GM19238 (cell line): ENCODE measurements around the gene SNRNP70.
"Not testable (repeated sequence)": the region's sequence is repeated elsewhere in the genome, so short reads cannot be mapped to it uniquely, and the experiment has no call there.

Source experiments
- DNase-seq: peaks from one replicate; pipeline ENCODE4 v3.0.0; 2011; ENCODE audit warnings: low spot score; ENCODE audit not compliant: insufficient read length

SNRNP70 gene

DNA sequence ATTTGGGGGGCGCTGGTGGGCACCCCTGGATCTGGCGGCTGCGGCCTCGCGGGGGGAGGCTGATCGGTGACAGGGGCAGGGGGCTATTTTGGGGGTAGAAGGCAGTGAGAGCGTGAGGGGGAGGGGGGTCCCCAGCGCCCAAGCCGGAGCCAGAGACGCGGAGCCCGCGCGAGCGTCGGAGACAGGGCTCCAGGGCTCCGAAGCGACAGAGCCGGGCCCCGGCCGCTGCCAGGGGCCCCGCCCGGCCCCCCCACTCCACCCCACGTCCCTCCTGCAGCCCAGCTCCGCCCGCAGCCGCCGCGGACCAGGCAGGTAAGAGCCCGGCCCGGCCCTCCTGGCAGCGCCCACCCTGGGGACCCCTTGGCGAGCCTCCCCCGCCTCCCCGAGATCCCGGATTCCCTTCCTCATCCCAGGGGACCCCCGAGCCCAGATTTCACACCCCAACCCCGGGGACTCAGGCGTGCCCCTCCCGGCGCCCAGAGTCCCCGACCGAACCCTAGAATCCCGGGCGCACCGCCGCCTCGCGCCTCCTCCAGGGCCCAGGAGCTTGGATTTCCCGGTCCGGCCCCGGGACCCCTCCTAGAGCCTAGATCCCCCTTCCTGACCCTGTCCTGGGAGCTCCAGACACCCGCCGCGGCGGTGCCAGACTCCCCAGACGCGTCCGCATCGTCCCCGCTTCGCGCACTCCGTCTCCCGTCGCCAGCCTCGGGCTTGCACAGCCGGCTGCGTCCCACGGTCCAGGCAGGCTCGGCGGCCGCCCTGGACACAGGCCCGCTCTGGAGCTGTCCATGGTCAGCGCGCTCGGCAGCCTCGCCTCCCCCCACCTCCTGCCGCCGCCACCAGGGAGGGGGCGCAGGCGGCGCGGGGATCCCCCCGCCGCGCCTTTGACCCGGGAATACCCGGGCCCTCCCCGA, 34.4 kb downstream of the SNRNP70 start, which contains the start of gene PPFIA3:
TSS of gene PPFIA3 (plus strand) at position 134 of the 914 bp plus-strand sequence. CDS start 8,330 bp downstream, outside the sequence.
- DNase-seq, result no peak

DNA sequence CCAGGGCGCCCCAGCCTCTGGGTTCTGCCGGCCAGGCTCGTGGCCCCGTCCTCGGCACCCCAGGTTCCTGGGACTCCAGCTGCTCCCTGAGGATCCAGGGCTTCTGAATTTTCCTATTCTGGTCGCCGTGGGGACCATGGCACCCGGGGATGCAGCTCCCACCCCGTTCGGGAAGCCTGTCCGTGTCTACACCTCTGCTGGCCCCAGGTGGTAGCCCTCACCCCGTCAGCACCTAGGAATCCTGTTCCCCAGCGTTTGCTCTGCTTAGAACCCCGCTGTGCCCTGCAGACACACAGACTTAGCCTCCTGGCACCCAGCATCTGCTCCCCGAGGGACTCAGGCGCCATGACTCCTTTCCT, 35.1 kb downstream of the SNRNP70 start:
- no peak for DNase-seq

DNA sequence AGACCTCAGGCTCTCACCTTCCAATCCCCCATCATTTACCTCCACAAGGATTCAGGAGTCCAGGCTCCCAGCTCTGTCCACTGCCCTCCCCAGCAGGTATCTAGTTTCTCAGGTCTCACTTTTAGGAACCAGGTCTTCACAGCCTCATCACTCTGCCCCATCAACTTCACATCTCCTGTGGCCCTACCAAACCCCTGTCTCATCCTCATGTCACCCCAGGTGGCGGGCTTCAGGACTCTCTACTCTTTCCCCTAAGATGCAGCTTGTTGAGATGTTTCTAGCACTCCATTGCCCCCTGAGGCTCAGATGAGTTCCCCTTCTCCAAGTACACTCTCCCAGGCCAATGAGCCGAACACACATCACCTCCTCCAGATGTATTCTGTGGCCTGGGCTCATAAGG, 35.6 kb downstream of the SNRNP70 start:
- DNase-seq, result no peak

DNA sequence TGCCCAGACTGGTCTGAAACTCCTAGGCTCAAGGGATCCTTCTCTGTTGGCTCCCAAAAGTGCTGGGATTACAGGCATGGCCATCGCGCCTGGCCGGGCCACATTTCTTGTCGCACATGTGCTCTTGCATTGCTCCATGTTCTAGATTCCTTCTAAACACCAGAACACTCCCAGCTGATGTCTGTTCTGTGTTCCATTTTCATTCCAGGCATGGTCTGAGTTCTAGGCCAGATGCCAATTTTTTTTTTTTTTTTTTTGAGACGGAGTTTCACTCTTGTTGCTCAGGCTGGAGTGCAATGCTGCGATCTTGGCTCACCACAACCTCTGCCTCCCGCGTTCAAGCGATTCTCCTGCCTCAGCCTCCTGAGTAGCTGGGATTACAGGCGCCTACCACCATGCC, 36.6 kb downstream of the SNRNP70 start:
- DNase-seq, result not testable (repeated sequence)

DNA sequence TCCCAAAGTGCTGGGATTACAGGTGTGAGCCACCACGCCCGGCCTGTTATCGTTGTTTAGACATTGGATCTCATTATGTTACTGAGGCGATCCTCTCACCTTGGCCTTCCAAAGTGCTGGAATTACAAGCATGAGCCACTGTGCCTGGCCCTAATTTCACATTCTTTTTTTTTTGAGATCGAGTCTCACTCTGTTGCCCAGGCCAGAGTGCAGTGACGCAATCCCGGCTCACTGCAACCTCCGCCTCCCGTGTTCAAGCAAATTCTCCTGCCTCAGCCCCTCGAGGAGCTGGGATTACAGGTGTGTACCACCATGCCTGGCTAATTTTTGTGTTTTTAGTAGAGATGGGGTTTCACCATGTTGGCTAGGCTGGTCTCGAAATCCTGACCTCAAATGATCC, 38.0 kb downstream of the SNRNP70 start:
- not testable (repeated sequence) for DNase-seq

DNA sequence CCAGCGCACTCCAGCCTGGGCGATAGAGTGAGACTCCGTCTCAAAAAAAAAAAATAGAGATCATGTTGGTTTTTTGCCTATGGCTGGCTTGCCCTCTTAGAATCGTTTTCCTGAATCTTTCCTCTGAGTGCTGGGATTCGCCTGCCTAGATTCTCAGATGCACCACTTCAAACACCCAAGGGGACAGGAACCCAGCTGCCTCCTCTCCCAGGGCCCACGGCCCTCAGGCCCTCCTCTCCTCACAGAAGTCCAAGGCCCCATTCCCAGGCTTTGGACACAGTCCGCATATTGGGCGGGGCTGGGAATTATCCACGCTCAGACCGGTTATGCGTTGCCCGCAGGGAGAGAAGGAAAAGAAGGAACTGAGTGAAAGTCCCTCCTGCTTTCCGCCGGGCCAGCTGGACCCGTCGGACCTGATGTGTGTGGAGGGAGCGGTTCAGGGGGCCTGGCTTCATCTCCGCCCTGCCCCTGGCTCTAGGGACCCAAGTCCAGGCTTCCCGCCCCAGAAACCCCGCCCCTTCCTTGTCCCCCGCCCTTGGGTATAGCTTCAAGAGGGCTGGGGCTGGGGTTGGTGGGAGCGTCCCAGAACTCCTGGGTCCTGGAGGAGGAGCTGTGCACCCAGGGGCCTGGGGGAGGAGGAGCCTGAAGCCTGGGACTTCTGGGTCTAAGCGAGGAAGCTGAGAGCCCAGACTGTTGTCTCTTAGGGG, 39.9 kb downstream of the SNRNP70 start:
- no peak for DNase-seq

DNA sequence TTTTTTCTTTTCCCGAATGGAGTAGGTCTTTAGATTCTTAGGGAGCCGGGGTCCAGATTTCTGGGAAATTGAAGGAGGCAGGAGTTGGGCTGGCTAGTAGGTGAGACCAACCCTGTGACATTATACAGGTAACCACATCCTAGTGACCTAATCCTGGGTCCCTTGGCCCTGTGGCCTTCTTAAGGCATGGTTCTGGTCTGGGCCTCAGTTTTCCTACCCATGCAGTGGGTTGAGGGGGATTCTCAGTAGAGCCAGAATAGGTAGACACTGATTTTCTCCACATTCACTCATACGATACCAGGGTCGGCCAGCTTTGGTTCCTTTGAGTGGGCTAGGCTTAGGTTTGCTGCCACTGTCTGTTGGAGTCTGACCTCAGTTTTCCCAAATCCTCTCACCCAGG, 41.3 kb downstream of the SNRNP70 start:
- no peak for DNase-seq

DNA sequence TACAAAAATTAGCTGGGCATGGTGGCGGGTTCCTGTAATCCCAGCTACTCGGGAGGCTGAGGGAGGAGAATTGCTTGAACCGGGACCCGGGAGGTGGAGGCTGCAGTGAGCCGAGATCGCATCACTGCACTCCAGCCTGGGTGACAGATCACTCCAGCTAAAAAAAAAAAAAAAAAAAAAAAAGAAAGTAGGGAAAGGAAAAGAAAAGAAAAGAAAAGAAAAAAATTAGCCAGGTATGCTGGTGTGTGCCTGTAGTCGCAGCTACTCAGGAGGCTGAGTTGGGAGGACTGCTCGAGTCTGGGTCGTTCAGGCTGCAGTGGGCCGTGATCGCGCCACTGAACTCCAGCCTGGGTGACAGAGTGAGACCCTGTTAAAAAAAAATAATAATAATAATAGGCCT, 42.0 kb downstream of the SNRNP70 start:
- DNase-seq, result not testable (repeated sequence)

DNA sequence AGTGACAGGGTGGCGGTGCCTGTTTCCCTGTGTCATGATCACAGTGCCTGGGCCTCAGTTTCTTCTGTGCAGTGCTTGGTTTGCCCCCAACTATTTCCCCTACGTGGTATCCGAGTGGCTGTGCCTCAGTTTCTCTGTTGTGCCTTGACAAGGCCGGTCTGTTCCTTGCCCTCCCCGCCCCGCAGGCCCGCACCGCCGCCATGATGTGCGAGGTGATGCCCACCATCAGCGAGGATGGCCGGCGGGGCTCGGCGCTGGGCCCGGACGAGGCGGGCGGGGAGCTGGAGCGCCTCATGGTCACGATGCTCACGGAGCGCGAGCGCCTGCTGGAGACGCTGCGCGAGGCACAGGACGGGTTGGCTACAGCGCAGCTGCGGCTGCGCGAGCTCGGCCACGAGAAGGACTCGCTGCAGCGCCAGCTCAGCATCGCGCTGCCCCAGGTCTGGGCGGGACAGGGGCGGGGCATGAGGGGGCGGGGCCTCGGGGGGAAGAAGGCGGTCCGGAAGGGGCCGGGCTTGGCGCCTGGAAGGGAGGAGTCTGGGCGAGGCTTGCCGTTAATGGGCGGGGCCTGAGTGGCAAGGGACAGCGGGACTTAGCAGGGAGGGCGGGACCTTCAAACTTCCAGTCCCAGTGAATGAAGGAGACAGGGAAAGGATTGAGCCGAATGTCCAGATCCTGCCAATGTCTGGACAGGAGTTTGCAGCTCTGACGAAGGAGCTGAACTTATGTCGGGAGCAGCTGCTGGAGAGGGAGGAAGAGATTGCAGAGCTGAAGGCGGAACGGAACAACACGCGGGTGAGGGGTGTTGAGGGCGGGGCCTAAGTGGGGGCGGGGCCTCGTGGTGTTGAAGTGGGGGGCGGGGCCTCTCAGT, 42.7 kb downstream of the SNRNP70 start:
- peak; percentile 95 for DNase-seq

DNA sequence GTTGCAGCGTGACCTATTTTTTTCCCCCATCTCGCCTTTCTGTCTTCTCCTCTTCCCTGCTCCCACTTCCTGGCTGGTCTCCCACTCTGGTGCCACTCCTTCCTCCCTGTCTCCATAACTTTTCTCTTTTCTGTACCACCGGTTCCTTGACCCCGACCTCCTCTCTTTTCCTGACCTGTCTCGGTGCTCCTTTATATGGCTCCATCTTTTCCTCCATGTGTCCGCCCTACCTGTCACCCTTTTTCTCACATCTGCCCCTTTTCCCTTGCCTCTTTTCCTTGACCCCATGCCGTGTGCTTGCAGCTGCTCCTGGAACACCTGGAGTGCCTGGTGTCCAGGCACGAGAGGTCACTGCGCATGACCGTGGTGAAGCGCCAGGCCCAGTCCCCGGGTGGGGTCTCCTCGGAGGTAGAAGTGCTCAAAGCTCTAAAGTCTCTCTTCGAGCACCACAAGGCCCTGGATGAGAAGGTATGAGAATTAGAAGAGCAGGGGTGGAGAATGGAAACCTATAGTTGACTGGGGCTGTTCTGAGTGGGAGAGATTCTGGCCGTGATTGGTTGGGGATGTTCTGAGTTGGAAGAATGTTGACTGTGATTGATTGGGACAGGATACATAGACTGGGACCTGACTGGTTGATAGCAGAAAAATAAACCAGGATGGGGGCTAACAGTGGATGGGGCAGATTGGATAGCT, 43.4 kb downstream of the SNRNP70 start:
- no peak for DNase-seq

DNA sequence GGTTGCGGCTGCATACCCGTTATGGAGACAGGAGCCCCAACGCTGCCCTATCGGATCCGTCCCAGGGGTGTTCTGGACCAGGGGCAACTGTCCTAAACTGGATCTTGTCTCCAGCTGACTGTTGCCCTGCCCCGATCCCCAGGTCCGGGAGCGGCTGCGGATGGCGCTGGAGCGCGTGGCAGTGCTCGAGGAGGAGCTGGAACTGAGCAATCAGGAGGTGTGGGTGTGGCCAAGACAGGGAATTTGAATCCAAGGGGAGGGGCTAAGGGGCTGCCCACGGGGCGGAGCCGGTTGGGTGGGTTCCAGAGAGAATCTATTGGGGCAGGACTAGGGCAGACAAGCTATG, 44.0 kb downstream of the SNRNP70 start:
- DNase-seq, result no peak

DNA sequence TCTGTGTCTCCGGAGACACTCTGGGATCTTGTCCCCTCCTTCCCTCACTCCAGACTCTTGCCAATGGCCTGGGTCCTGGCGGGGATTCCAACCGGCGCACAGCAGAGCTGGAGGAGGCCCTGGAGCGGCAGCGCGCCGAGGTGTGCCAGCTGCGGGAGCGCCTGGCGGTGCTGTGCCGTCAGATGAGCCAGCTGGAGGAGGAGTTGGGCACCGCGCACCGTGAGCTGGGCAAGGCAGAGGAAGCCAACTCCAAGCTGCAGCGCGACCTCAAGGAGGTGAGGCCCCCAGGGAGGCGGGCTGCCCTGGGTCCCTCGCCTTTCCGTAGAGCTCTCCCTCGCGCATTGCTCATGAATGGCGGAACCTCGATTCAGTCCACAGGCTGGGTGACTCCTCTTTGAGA, 45.1 kb downstream of the SNRNP70 start:
- DNase-seq, result no peak

DNA sequence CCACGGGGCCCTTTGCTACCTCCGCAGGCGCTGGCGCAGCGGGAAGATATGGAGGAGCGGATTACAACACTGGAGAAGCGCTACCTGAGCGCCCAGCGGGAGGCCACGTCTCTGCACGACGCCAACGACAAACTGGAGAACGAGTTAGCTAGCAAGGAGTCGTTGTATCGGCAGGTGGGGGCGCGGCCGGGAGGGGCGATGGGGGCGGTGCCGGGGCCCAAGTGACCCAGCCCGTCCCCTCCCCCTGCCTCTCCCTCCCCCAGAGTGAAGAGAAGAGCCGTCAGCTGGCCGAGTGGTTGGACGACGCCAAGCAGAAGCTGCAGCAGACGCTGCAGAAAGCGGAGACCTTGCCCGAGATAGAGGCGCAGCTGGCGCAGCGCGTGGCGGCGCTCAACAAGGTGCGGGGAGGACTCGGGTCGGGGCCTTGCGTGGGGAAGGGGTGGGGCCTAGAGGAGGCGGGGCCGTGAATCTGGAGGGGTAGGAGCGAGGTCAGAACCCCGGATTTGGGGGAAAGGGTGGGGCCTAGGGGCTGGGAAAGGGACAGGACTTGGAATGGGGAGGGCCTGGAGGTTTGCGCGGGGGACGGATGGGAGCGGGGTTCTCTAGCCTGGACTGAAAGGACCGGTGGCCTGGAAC, 47.8 kb downstream of the SNRNP70 start:
- no peak for DNase-seq

DNA sequence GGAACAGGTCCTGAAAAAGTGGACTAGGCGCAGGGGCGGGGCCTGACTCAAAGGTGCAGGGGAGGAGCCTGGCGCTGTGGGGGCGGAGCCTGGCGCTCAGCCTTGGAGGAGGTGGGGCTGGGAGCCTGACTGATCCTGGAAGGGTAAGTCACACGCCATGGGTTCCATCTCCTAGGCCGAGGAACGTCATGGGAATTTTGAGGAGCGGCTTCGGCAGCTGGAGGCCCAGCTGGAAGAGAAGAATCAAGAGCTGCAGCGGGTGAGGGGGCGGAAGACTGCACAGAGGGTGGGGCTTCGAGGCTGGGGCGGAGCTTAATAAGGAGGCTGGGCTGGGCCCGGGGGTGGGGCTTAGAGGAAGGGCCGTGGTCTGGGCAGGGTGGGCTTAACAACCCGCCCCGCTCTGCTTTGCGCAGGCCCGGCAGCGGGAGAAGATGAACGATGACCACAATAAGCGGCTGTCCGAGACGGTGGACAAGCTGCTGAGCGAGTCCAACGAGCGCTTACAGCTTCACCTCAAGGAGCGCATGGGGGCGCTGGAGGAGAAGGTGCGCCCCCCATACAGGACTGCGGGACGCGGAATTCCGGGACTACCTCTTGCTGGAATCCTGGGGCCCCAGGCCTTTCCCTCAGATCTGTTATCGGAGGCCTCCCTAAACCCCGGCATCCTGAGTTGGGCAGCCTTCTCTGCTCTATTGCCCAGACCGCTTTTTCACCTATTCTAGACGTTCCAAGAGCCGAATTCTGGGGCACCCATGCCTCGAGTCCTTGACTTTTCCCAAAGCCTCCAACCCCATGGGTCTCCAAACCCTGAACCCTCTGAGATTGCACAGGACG, 48.6 kb downstream of the SNRNP70 start:
- no peak for DNase-seq

DNA sequence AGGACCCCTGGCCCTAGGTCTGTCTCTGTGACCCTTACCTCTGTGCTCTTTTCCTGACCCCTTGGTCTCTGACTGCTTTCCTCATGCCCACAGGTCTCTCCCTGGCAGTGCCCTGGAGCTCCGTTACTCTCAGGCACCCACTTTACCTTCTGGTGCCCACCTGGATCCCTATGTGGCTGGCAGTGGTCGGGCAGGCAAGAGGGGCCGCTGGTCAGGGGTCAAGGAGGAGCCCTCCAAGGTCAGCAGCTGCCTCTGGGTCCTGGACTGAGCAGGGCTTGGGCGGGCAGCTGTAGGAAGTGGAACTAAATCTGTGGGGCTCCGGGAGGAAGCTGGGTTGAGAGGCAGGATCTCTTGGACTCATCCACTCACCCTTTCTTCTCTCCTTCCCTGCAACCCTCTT, 50.4 kb downstream of the SNRNP70 start:
- no peak for DNase-seq

DNA sequence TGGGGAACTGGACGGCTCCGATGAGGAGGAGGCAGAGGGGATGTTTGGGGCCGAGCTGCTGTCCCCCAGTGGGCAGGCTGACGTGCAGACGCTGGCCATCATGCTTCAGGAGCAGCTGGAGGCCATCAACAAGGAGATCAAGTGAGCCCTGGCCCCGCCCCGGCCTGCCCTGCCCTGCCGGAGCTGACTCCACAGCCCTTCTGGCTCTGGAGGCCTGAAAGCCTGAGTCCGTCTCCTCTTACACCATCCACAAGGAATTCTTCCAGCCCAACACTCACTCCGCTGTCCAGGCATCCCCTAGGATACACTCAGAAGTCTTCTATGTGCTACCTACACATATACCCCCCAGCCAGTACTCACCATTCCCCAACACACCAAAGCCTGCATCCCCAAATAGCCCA, 51.5 kb downstream of the SNRNP70 start:
- no peak for DNase-seq

DNA sequence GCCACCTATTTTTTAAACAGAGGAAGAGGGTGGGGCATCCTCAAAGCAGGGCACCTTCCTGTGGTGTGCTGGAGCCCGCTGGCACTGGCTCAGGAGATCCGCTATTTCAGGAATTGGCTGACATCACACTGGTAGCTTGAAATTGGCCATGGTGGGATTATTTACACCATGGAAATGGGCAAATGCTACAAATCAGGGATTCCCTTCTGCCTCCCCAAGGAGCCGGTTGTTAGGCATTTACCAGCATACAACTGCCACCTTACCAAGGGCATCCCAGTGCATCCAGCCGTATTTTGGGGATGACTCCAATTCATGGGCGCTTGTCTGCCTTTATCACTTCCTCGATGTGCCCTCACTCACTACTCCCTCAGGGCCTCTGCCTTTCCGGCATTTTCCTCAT, 55.7 kb downstream of the SNRNP70 start:
- no peak for DNase-seq

DNA sequence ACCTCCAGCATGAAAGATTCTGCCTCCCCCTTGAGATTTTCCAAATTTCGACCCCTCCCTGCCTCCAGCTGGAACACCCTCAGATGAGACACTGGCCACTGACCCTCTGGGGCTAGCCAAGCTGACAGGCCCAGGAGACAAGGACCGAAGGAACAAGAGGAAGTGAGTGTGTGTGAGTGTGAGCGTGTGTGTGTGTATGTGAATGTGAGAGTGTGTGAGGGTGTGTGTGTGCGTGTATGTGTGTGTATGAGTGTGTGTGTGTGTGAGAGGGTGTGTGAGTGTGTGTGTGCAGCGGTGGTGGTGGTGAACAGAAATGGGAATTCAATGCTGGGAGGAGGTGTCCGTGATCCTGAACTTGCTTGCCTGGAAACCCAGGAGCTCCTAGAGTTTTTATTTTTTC, 56.1 kb downstream of the SNRNP70 start:
- DNase-seq, result no peak

DNA sequence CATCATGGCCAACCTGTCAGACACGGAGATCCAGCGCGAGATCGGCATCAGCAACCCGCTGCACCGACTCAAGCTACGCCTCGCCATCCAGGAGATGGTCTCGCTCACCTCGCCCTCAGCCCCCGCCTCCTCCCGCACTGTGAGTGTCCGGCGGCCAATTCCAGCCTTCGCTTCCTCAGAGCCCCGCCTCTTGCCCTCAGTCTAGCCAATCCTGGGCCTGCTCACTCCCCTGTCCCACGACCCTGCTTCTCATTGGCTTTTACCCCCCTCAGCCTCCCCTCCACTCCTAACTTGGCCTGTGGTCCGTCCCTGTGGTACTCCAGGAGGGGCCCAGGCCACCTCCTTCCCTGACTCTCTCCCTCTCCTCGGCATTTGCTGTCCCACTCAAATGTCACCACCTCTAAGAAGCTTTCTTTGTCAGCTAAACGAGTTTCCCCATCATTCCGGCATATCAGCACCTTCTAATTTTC, 57.6 kb downstream of the SNRNP70 start:
- peak; percentile 76 for DNase-seq
